Chondrocyte (in vitro differentiated cells): ENCODE measurements around the gene RNF8. TPM values are rescaled to one million over a fixed set of nuclear protein-coding genes. Genes with fewer than 3 reads are reported as not detected.
A peak's percentile ranks its signal among the peaks of the same experiment; 100 is the strongest.

Experiments
- DNase-seq: peaks from one replicate; pipeline ENCODE4 v3.0.0; 2021; ENCODE audit warnings: mixed read lengths, low spot score
- H3K27ac Mint-ChIP-seq: one replicate; pipeline ENCODE4 v1.8.0; 2021; ENCODE audit warnings: mild to moderate bottlenecking, moderate library complexity, mixed read lengths; ENCODE audit not compliant: unreplicated experiment
- H3K27me3 Mint-ChIP-seq: 2 replicates; pipeline ENCODE4 v1.8.0; 2021; ENCODE audit warnings: low read depth, mixed read lengths
- H3K36me3 Mint-ChIP-seq: 2 replicates; pipeline ENCODE4 v1.8.0; 2021; ENCODE audit warnings: low read depth, mixed read lengths
- H3K4me1 Mint-ChIP-seq: 2 replicates; pipeline ENCODE4 v1.8.0; 2021; ENCODE audit warnings: low read depth, mild to moderate bottlenecking, mixed read lengths
- H3K4me3 Mint-ChIP-seq: one replicate; pipeline ENCODE4 v1.8.0; 2021; ENCODE audit warnings: mild to moderate bottlenecking, moderate library complexity, mixed read lengths; ENCODE audit not compliant: unreplicated experiment
- H3K9me3 Mint-ChIP-seq: 2 replicates; pipeline ENCODE4 v1.8.0; 2021; ENCODE audit warnings: low read depth, mixed read lengths
- total RNA-seq: library from RNA; stranded (reverse); gene quantifications from 3 replicates; pipeline ENCODE4 v1.2.1, GENCODE V29; 2021
- TF ChIP-seq, protein P1 (sequence below): fragments of 200-600 bp; sonication (generic); IDR thresholded peaks from 2 replicates; pipeline ENCODE4 v1.5.0; 2021; ENCODE audit warnings: antibody characterized with exemption, mild to moderate bottlenecking, moderate library complexity

RNF8 gene
- total RNA-seq, 1 donor from 2014 or later = 19.5 TPM

DNA sequence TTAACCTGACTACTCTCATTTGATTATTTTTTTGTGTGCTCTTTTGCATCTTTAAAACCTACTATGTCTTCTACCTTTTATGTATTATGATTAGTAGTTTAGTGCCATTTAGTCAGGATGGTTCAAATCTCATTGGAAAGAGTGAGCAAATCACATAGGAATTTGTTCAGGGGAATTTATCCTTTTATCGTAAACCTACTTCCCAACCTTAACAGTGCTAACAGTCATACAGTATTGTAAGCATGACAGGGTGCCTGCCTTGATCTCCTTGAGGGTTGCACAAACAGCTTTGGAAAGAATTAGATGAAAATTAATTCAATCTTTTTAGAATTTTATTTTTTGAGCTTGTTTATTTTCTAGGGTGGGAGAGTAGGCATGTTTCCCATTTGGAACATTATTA lies 18.3 kb downstream of the RNF8 start:
- TF ChIP-seq, protein P1, sequence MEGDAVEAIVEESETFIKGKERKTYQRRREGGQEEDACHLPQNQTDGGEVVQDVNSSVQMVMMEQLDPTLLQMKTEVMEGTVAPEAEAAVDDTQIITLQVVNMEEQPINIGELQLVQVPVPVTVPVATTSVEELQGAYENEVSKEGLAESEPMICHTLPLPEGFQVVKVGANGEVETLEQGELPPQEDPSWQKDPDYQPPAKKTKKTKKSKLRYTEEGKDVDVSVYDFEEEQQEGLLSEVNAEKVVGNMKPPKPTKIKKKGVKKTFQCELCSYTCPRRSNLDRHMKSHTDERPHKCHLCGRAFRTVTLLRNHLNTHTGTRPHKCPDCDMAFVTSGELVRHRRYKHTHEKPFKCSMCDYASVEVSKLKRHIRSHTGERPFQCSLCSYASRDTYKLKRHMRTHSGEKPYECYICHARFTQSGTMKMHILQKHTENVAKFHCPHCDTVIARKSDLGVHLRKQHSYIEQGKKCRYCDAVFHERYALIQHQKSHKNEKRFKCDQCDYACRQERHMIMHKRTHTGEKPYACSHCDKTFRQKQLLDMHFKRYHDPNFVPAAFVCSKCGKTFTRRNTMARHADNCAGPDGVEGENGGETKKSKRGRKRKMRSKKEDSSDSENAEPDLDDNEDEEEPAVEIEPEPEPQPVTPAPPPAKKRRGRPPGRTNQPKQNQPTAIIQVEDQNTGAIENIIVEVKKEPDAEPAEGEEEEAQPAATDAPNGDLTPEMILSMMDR = no peak
- H3K27ac Mint-ChIP-seq = no peak overlapping the region
- H3K36me3 Mint-ChIP-seq = peaks cover 12% of the 10 kb centered on the region
- H3K4me1 Mint-ChIP-seq = peaks cover 69% of the 10 kb centered on the region
- no peak overlapping the region for H3K4me3 Mint-ChIP-seq
- H3K9me3 Mint-ChIP-seq = no peaks in the 10 kb centered on the region
- DNase-seq = no peak
- H3K27me3 Mint-ChIP-seq = no peaks in the 10 kb centered on the region

DNA sequence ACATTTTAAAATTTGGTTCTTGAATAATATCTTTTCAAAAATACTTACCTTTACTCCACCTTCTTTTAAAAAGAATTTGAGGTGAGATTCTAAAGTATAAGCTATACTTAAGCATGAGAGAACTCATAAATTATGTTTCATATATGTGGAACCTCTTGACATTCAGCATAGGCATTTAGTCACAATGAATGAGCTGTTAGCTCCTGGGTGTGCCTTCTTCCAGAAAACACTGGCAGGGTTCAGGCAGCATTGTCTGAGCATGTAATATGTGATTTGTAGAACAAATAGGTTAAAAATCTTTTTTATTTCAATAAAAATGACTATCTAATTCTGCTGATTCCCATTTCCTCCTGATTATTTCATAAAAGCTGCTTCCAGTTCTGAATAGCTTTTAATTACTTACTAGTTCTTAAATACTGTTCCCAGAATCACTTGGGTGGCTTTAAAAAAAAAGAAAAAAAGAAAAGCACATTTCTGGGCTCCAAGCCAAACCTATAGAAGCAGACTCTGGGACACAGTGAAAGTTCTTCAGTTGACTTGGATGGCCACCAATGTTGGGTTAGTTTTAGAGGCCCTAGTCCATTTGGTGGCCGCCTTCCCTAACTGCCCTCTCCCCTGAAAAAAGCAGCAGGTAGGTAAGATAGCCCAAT lies 20.2 kb downstream of the RNF8 start:
- Mint-ChIP-seq H3K36me3 (peaks cover 19% of the 10 kb centered on the region), H3K27ac (no peak overlapping the region), H3K9me3 (no peaks in the 10 kb centered on the region), H3K4me3 (no peak overlapping the region), H3K27me3 (no peaks in the 10 kb centered on the region), H3K4me1 (peaks cover 66% of the 10 kb centered on the region)
- DNase-seq = no peak
- TF ChIP-seq, protein P1 = no peak

DNA sequence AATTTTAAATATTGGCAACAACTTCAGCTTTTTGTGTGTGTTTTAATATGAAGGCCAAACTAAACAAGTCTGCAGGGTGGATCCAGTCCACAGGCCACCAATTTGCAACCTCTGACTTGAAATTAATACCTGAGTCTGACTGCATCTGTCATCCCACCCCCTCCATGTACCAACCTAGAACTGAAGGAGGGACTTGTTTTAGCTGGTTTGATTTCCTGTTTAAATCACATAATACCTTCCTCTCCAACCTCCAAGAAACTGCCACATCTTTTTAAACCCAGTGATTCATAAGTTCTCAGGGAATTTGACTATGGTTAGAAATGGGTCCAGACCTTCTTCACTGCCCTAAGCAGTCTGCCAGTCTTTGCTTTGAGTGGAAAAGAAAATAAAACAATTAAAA lies 21.6 kb downstream of the RNF8 start:
- no peaks in the 10 kb centered on the region for H3K9me3 Mint-ChIP-seq

DNA sequence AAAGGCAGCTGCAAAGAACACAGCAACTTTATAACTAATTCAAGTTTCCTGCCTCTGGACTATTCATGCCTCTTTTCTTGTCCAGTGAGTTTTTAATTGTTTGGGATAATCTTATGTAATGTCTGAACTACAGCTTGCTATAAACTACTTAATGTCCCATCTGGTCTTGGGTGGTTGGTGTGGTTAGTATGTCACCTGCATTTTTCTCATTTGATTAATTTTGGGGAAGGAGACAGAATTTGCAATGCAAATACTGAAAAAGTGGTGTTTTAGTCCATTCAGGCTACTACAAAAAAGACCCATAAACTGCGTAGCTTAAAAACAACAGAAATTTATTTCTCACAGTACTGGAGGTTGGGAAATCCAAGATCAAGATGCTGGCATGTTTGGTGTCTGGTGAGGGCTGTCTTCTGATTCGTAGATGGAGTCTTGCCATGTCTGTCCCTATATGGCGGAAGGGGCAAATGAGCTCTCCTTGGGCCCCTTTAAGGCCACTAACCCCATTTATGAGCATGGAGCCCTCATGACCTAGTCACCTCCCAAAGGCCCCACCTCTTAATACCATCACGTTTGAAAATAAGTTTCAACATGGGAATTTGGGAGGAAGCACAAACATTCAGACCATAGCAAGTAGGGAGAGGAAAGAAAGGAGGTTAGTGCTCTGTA lies 22.4 kb downstream of the RNF8 start:
- no peaks in the 10 kb centered on the region for H3K27me3 Mint-ChIP-seq
- H3K9me3 Mint-ChIP-seq = no peaks in the 10 kb centered on the region
- no peak overlapping the region for H3K4me3 Mint-ChIP-seq
- no peak for DNase-seq
- TF ChIP-seq, protein P1 = no peak
- peaks cover 44% of the 10 kb centered on the region for H3K4me1 Mint-ChIP-seq
- no peak overlapping the region for H3K27ac Mint-ChIP-seq
- H3K36me3 Mint-ChIP-seq = peaks cover 19% of the 10 kb centered on the region

More for the DNA sequence above, 21.6 kb downstream of the RNF8 start:
- peaks cover 52% of the 10 kb centered on the region for H3K4me1 Mint-ChIP-seq
- no peaks in the 10 kb centered on the region for H3K27me3 Mint-ChIP-seq
- H3K4me3 Mint-ChIP-seq = no peak overlapping the region
- TF ChIP-seq, protein P1 = no peak
- no peak overlapping the region for H3K27ac Mint-ChIP-seq
- no peak for DNase-seq
- peaks cover 16% of the 10 kb centered on the region for H3K36me3 Mint-ChIP-seq

GRCh38 chr6:37381579-37381978 lies 27.8 kb downstream of the RNF8 start:
- no peak overlapping the region for H3K4me3 Mint-ChIP-seq
- DNase-seq = no peak
- no peaks in the 10 kb centered on the region for H3K27me3 Mint-ChIP-seq
- TF ChIP-seq, protein P1 = peak; percentile 80
- H3K27ac Mint-ChIP-seq = no peak overlapping the region
- no peaks in the 10 kb centered on the region for H3K4me1 Mint-ChIP-seq
- peaks cover 26% of the 10 kb centered on the region for H3K36me3 Mint-ChIP-seq
- H3K9me3 Mint-ChIP-seq = no peaks in the 10 kb centered on the region
